Measurements from ENCODE around the gene UGT1A10.
"Not testable (repeated sequence)": the region's sequence is repeated elsewhere in the genome, so short reads cannot be mapped to it uniquely, and the experiment has no call there.

UGT1A10 gene

GRCh38 chr2:233743464-233744259 lies 107.4 kb downstream of the UGT1A10 start:
- no peak for DNase-seq (ENCODE audit: low read depth in 2 of 2)

- DNase-seq (ENCODE audit: low read depth in 2 of 2), result no peak
These were observed 109.0 kb downstream of the UGT1A10 start for GRCh38 chr2:233745073-233745755.

- not testable (repeated sequence) for DNase-seq (ENCODE audit: low read depth in 2 of 2)
These were observed 109.6 kb downstream of the UGT1A10 start for GRCh38 chr2:233745838-233746237.

- no peak for DNase-seq (ENCODE audit: low read depth in 2 of 2)
These were observed 110.4 kb downstream of the UGT1A10 start for GRCh38 chr2:233746475-233747282.

GRCh38 chr2:233747283-233747544 lies 111.0 kb downstream of the UGT1A10 start:
- no peak for DNase-seq (ENCODE audit: low read depth in 2 of 2)

GRCh38 chr2:233750689-233751088 lies 114.4 kb downstream of the UGT1A10 start:
- DNase-seq (ENCODE audit: low read depth in 2 of 2), result not testable (repeated sequence)

- not testable (repeated sequence) for DNase-seq (ENCODE audit: low read depth in 2 of 2)
These were observed 115.2 kb downstream of the UGT1A10 start for GRCh38 chr2:233751212-233752009.

GRCh38 chr2:233754872-233755611 lies 118.8 kb downstream of the UGT1A10 start:
- DNase-seq (ENCODE audit: low read depth in 2 of 2), result no peak

- DNase-seq (ENCODE audit: low read depth in 2 of 2), result no peak
These were observed 120.3 kb downstream of the UGT1A10 start for GRCh38 chr2:233756429-233757081.

GRCh38 chr2:233758141-233758540 lies 121.9 kb downstream of the UGT1A10 start:
- no peak for DNase-seq (ENCODE audit: low read depth in 2 of 2)

- DNase-seq (ENCODE audit: low read depth in 2 of 2), result no peak
These were observed 122.6 kb downstream of the UGT1A10 start for GRCh38 chr2:233758849-233759248.

GRCh38 chr2:233760043-233760442 lies 123.8 kb downstream of the UGT1A10 start, which contains the start of gene UGT1A1:
TSS of gene UGT1A1 (plus strand) at chr2:233760270. CDS start at chr2:233760288, 18 bp downstream.
- DNase-seq (ENCODE audit: low read depth in 2 of 2), result no peak

- no peak for DNase-seq (ENCODE audit: low read depth in 2 of 2)
These were observed 125.0 kb downstream of the UGT1A10 start for GRCh38 chr2:233761040-233761769.

GRCh38 chr2:233764264-233764663 lies 128.0 kb downstream of the UGT1A10 start:
- no peak for DNase-seq (ENCODE audit: low read depth in 2 of 2)

- no peak for DNase-seq (ENCODE audit: low read depth in 2 of 2)
These were observed 128.5 kb downstream of the UGT1A10 start for GRCh38 chr2:233764761-233765160.

- DNase-seq (ENCODE audit: low read depth in 2 of 2), result no peak
These were observed 130.2 kb downstream of the UGT1A10 start for GRCh38 chr2:233766416-233766815.

- DNase-seq (ENCODE audit: low read depth in 2 of 2), result no peak
These were observed 131.8 kb downstream of the UGT1A10 start for GRCh38 chr2:233768076-233768475.

- no peak for DNase-seq (ENCODE audit: low read depth in 2 of 2)
These were observed 133.0 kb downstream of the UGT1A10 start for GRCh38 chr2:233769260-233769659.

- DNase-seq (ENCODE audit: low read depth in 2 of 2), result no peak
These were observed 135.9 kb downstream of the UGT1A10 start for GRCh38 chr2:233772153-233772552.

GRCh38 chr2:233772583-233772982 lies 136.3 kb downstream of the UGT1A10 start:
- DNase-seq (ENCODE audit: low read depth in 2 of 2), result no peak

All from stimulated activated CD4-positive, alpha-beta T cell treated with anti-CD3 and anti-CD28 coated beads, Interleukin-12 subunit alpha, Interleukin-12 subunit beta, amount 100 ng/mL, for 24 hours (primary cell).